NCI-H446 (cell line): ENCODE results near the gene CASTOR1.

Experiments
- DNase-seq, 2 experiments: peaks; one replicate each; lab custom pipeline; 2025; lab: John Stamatoyannopoulos, UW

The CASTOR1 gene

GRCh38 chr22:30245181-30245984 lies 43.9 kb downstream of the CASTOR1 start:
- DNase-seq = no peak

GRCh38 chr22:30244641-30245040 lies 44.7 kb downstream of the CASTOR1 start:
- no peak for DNase-seq

DNA sequence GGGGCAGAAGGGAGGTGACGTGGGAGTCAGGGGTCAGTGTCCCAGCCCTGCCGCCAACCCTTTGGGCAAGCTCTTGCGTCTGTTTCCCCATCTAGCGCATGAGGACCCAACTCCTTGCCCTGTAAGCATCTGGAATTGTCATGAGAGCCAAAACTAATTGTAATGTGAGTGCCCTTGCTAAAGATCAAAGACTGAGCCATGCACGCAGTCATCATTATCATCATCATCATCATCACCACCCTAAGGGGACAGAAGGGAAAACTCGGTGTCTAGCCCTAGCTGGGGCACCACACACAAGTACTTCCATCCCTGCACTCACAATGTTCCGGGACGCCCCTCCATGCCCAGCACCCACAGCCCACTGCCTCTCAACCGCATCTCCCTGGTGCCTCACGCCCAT lies 45.2 kb downstream of the CASTOR1 start:
- DNase-seq = no peak

GRCh38 chr22:30243661-30244060 lies 45.6 kb downstream of the CASTOR1 start:
- no peak for DNase-seq

GRCh38 chr22:30241576-30242371 lies 47.5 kb downstream of the CASTOR1 start:
- DNase-seq = no peak

DNA sequence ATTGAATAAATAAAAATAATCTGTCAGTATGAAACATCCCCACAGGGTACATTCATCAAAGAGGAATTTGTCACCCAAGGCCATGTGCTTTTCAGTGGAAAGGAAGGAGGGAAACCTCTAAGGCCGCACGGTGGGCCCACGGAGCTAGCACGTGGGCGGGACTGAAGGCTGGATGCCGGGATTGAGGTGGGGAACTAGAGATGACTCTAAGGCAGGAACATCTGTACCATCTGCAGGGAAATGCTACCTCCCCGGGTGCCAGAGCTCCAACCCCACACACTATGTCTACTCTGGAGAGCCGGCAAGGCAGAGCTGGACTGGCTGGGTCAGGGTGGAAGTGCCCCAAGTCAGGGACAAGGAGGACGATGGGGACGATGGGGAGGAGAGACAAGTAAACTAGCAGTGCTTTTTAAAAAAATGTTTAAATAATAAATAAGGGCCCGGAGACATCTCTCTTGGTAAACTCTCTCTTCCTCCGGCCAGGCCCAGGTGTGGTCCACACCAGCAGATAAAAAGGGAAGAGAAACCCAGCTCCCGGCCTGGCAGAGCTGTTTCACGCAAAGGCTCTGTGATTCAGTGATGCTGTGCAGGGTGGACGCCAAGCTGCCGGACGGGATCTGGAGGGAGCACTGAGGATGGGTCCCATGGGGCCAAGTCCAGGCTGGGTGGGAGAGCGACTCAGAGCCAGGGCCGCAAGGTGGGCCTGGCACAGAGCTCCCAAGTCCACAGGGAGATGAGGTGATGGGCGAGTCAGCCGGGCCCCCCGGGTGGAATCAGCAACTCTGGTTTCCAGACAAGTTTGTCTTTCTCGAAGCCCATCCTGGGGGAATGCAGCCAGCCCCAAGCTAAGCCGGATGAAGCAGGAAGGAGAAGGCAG lies 48.5 kb downstream of the CASTOR1 start:
- no peak for DNase-seq

GRCh38 chr22:30239488-30240405 lies 49.6 kb downstream of the CASTOR1 start:
- no peak for DNase-seq

GRCh38 chr22:30238661-30239487 lies 50.4 kb downstream of the CASTOR1 start:
- no peak for DNase-seq

- DNase-seq = no peak
Measured at GRCh38 chr22:30238136-30238535, 51.2 kb downstream of the CASTOR1 start.

DNA sequence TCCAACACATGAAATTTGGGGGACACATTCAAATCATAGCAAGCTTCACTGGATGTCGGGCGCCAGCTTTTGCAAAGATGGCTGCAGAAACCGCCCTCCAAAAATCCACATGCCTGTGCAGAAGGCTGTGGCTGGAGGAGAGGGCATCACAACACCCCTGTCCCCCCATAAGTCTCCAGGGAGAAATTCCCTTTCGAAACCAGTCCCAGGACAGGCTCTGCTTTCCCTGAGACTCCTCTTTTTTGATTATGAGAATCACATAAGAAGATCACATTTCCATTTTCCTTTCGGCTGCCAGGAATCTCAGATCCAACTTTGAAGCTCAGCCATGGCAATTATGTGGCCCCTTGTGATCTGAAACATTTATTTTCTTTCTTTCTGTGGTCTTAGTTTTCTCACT lies 52.4 kb downstream of the CASTOR1 start:
- no peak for DNase-seq

DNA sequence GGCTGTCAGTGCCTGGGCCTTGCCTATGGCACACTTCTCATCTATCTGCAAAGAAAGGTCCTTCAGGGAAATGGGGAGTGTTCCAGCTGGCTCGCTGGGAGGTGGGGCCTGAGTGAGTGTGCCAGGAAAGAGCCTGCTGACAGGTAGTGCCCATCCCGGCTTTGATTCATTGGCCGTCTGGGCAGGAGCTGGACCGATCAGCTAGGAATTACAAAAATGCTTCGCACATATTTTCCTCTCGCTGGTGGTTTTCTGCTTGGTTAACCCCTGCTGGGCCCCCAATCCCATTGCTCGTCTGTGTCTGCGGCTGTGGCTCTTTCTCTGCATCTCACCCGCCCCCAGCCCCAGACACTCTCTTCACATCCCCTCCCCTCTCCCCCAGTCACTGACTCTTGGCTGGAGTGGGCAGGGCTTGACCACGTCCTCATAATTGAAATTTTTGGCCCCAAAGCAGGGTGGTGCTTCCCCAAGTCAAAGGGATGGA lies 53.6 kb downstream of the CASTOR1 start:
- DNase-seq = peak in 1 of 2 experiments; percentile 47
